Measurements from ENCODE around the gene FAM53B. TPM values are rescaled to one million over a fixed set of nuclear protein-coding genes. Genes with fewer than 3 reads are reported as not detected.

FAM53B gene
- total RNA-seq, 4 donors from 2014 or later, result 63.5 to 75.5 (median 67.3) TPM

GRCh38 chr10:124649214-124649613 is 95.0 kb downstream of the FAM53B start:
- Histone ChIP-seq H3K4me3 (no peak overlapping the region), H3K36me3 (no peaks in the 10 kb centered on the region), H3K27me3 (no peaks in the 10 kb centered on the region), H3K4me1 (peaks cover 93% of the 10 kb centered on the region), H3K9me3 (no peaks in the 10 kb centered on the region), H3K27ac (peak overlapping the region; percentile 84)
- TF ChIP-seq EP300 (IDR thresholded peaks at IDR 0.05), result no peak
- TF ChIP-seq, protein P1, sequence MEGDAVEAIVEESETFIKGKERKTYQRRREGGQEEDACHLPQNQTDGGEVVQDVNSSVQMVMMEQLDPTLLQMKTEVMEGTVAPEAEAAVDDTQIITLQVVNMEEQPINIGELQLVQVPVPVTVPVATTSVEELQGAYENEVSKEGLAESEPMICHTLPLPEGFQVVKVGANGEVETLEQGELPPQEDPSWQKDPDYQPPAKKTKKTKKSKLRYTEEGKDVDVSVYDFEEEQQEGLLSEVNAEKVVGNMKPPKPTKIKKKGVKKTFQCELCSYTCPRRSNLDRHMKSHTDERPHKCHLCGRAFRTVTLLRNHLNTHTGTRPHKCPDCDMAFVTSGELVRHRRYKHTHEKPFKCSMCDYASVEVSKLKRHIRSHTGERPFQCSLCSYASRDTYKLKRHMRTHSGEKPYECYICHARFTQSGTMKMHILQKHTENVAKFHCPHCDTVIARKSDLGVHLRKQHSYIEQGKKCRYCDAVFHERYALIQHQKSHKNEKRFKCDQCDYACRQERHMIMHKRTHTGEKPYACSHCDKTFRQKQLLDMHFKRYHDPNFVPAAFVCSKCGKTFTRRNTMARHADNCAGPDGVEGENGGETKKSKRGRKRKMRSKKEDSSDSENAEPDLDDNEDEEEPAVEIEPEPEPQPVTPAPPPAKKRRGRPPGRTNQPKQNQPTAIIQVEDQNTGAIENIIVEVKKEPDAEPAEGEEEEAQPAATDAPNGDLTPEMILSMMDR (IDR thresholded peaks at IDR 0.05), result no peak
- peak in 1 of 3 donors; percentile 42 for TF ChIP-seq POLR2AphosphoS5 (IDR thresholded peaks at IDR 0.05)
- 16% methylated on average over 5 of the region's 5 CpGs for WGBS
- no peak for DNase-seq (ENCODE audit: low spot score in 2 of 2)

DNA sequence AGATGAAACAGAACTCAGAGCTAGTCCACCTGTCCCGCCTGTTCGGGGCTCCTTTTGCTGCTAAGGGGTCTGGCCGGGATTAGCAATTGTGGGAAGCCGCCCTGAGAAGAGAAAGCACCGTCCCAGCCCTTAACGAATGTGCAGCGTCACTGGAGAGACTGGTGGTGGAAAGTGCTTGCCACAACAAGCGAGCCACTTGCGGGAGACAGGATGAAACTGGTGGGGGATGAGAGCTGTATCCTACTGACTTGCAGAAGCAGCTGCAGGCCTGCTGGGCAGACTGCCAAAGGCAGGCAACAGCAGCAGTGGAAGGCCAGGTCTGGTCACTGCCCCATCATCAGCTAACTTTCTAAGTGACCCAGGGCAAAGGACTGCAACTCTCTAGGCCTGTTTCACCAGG is 95.4 kb downstream of the FAM53B start:
- 54% methylated on average over 9 of the region's 9 CpGs for WGBS
- TF ChIP-seq POLR2AphosphoS5 (IDR thresholded peaks at IDR 0.05) (no peak), EP300 (IDR thresholded peaks at IDR 0.05) (no peak), POLR2A (IDR thresholded peaks at IDR 0.05) (no peak)
- TF ChIP-seq, protein P1 (IDR thresholded peaks at IDR 0.05), result no peak
- Histone ChIP-seq H3K4me1 (peaks cover 93% of the 10 kb centered on the region), H3K27ac (peak overlapping the region; percentile 84), H3K9me3 (no peaks in the 10 kb centered on the region), H3K36me3 (no peaks in the 10 kb centered on the region), H3K27me3 (no peaks in the 10 kb centered on the region), H3K4me3 (no peak overlapping the region)
- DNase-seq (ENCODE audit: low spot score in 2 of 2), result no peak

GRCh38 chr10:124648131-124648475 is 96.1 kb downstream of the FAM53B start:
- peaks cover 93% of the 10 kb centered on the region for H3K4me1 ChIP-seq
- TF ChIP-seq, protein P1 (IDR thresholded peaks at IDR 0.05), result no peak
- TF ChIP-seq POLR2A (IDR thresholded peaks at IDR 0.05) (no peak), EP300 (IDR thresholded peaks at IDR 0.05) (no peak), POLR2AphosphoS5 (IDR thresholded peaks at IDR 0.05) (no peak)
- 20% methylated on average over 5 of the region's 7 CpGs for WGBS

DNA sequence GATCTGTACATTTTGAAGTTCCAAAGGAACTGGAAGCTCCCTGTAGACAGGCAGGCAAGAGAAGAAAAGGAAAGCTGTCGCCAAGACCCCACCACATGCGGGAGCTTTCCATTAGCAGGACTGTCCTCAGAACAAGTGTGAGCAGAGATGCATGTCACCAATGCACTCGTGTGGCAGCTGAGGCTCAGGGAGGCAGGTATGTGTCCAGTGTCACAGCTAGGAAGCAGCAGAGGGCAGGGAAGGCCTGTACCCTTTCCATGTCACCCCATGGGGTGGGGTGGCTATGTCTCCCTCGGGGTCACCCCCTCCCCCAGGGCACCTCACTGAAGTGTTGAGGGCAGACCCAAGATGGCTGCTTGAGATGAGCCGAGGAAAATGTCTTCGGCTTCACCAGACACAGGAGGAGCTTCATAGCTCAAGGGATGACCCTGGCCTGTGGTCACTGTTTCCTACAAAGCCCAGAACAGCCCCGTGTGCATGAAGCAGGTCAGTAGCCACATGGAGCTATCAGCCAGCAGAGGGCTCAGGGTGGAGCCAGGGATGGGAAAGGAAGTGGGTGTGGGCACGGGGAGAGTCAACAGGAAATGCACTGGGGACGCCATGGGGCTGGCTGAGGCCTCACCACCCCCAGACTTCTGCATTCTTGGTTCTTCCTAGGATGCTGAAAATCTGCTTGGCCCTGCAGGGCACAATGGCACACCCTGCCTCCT is 96.6 kb downstream of the FAM53B start:
- H3K36me3 ChIP-seq, result no peaks in the 10 kb centered on the region
- no peaks in the 10 kb centered on the region for H3K9me3 ChIP-seq
- TF ChIP-seq, protein P1 (IDR thresholded peaks at IDR 0.05), result peak in 1 of 2 donors; percentile 28
- TF ChIP-seq POLR2AphosphoS5 (IDR thresholded peaks at IDR 0.05) (peak in 1 of 3 donors; percentile 9), POLR2A (IDR thresholded peaks at IDR 0.05) (no peak)
- H3K27ac ChIP-seq, result peak overlapping the region; percentile 84
- peak in 1 of 2 donors; percentile 85 for DNase-seq (ENCODE audit: low spot score in 2 of 2)
- WGBS, result 49% methylated on average over 9 of the region's 9 CpGs
- no peak overlapping the region for H3K4me3 ChIP-seq
- H3K4me1 ChIP-seq, result peaks cover 93% of the 10 kb centered on the region
- no peaks in the 10 kb centered on the region for H3K27me3 ChIP-seq

More at GRCh38 chr10:124648131-124648475, 96.1 kb downstream of the FAM53B start:
- Histone ChIP-seq H3K36me3 (no peaks in the 10 kb centered on the region), H3K4me3 (no peak overlapping the region), H3K27me3 (no peaks in the 10 kb centered on the region), H3K27ac (peak overlapping the region; percentile 84), H3K9me3 (no peaks in the 10 kb centered on the region)
- no peak for DNase-seq (ENCODE audit: low spot score in 2 of 2)

- no peak for DNase-seq (ENCODE audit: low spot score in 2 of 2)
- H3K9me3 ChIP-seq, result no peaks in the 10 kb centered on the region
- no peaks in the 10 kb centered on the region for H3K36me3 ChIP-seq
- peak in 1 of 3 donors; percentile 19 for TF ChIP-seq POLR2AphosphoS5 (IDR thresholded peaks at IDR 0.05)
- no peak for TF ChIP-seq POLR2A (IDR thresholded peaks at IDR 0.05)
- TF ChIP-seq, protein P1 (IDR thresholded peaks at IDR 0.05), result no peak
- no peak for TF ChIP-seq EP300 (IDR thresholded peaks at IDR 0.05)
- H3K27me3 ChIP-seq, result no peaks in the 10 kb centered on the region
- H3K27ac ChIP-seq, result peak overlapping the region; percentile 84
- peaks cover 95% of the 10 kb centered on the region for H3K4me1 ChIP-seq
- no peak overlapping the region for H3K4me3 ChIP-seq
- WGBS, result 77% methylated on average over 17 of the region's 19 CpGs
These were observed 97.5 kb downstream of the FAM53B start for GRCh38 chr10:124646483-124647352.
